ENCODE results near the gene GRK3. TPM values are rescaled to one million over a fixed set of nuclear protein-coding genes. Genes with fewer than 3 reads are reported as not detected.

The GRK3 gene
- total and polyA plus RNA-seq, 5 experiments from 2014 or later, result 0.19 to 8.8 (median 0.77) TPM

GRCh38 chr22:25663654-25664053 is 99.2 kb downstream of the GRK3 start:
- no peak overlapping the region for H3K27ac Mint-ChIP-seq
- peaks cover 0 to 15% (median 8%) of the 10 kb centered on the region in 3 donors for H3K36me3 Mint-ChIP-seq
- DNase-seq, result no peak
- ATAC-seq, result no peak
- no peaks in the 10 kb centered on the region for H3K27me3 Mint-ChIP-seq
- peaks cover 0 to 14% (median under 1%) of the 10 kb centered on the region in 4 donors for H3K4me1 Mint-ChIP-seq
- POLR2A ChIA-PET, result no interaction called here
- H3K4me3 Mint-ChIP-seq, result no peak overlapping the region
- no peaks in the 10 kb centered on the region for H3K9me3 Mint-ChIP-seq

- POLR2A ChIA-PET, result no interaction called here
- ATAC-seq, result no peak
- Mint-ChIP-seq H3K27ac (no peak overlapping the region), H3K27me3 (no peaks in the 10 kb centered on the region), H3K4me3 (no peak overlapping the region), H3K36me3 (peaks cover 0 to 16% (median 8%) of the 10 kb centered on the region in 3 donors), H3K4me1 (peaks cover 0 to 9% (median 0%) of the 10 kb centered on the region in 4 donors), H3K9me3 (no peaks in the 10 kb centered on the region)
- no peak for DNase-seq
These were observed 101.8 kb downstream of the GRK3 start for GRCh38 chr22:25666308-25666707.

- H3K9me3 Mint-ChIP-seq, result no peaks in the 10 kb centered on the region
- POLR2A ChIA-PET, result no interaction called here
- no peaks in the 10 kb centered on the region for H3K27me3 Mint-ChIP-seq
- H3K36me3 Mint-ChIP-seq, result peaks cover 0 to 14% (median 8%) of the 10 kb centered on the region in 3 donors
- ATAC-seq (no peak), DNase-seq (no peak)
- no peak overlapping the region for H3K4me3 Mint-ChIP-seq
- H3K27ac Mint-ChIP-seq, result no peak overlapping the region
- H3K4me1 Mint-ChIP-seq, result peaks cover 0 to 9% (median 0%) of the 10 kb centered on the region in 4 donors
These were observed 104.0 kb downstream of the GRK3 start for GRCh38 chr22:25668437-25668836.

GRCh38 chr22:25669253-25670069 is 105.0 kb downstream of the GRK3 start:
- ATAC-seq (no peak), DNase-seq (no peak)
- H3K9me3 Mint-ChIP-seq, result no peaks in the 10 kb centered on the region
- H3K27me3 Mint-ChIP-seq, result no peaks in the 10 kb centered on the region
- peaks cover 0 to 17% (median 8%) of the 10 kb centered on the region in 3 donors for H3K36me3 Mint-ChIP-seq
- no peak overlapping the region for H3K4me3 Mint-ChIP-seq
- peaks cover 0 to 9% (median 0%) of the 10 kb centered on the region in 4 donors for H3K4me1 Mint-ChIP-seq
- POLR2A ChIA-PET, result interaction anchor here (0.6 kb wide), 1 partner anchor 736 kb away, joined by 5 read pairs; no protein-coding TSS in a partner anchor
- no peak overlapping the region for H3K27ac Mint-ChIP-seq

GRCh38 chr22:25670070-25670461 is 105.6 kb downstream of the GRK3 start:
- Mint-ChIP-seq H3K9me3 (no peaks in the 10 kb centered on the region), H3K4me3 (no peak overlapping the region), H3K4me1 (peaks cover 0 to 9% (median 0%) of the 10 kb centered on the region in 4 donors), H3K36me3 (peaks cover 0 to 21% (median 6%) of the 10 kb centered on the region in 3 donors), H3K27ac (no peak overlapping the region), H3K27me3 (no peaks in the 10 kb centered on the region)
- POLR2A ChIA-PET, result no interaction called here
- DNase-seq (no peak), ATAC-seq (no peak)

- Mint-ChIP-seq H3K27ac (no peak overlapping the region), H3K4me3 (no peak overlapping the region), H3K9me3 (no peaks in the 10 kb centered on the region), H3K4me1 (peaks cover 0 to 2% (median 0%) of the 10 kb centered on the region in 4 donors), H3K36me3 (peaks cover 0 to 18% (median 11%) of the 10 kb centered on the region in 3 donors), H3K27me3 (no peaks in the 10 kb centered on the region)
- no peak for DNase-seq
- POLR2A ChIA-PET, result no interaction called here
- ATAC-seq, result no peak
These were observed 108.0 kb downstream of the GRK3 start for GRCh38 chr22:25672289-25673084.

- Mint-ChIP-seq H3K36me3 (peaks cover 0 to 7% (median 5%) of the 10 kb centered on the region in 3 donors), H3K4me1 (peaks cover 0 to 2% (median 0%) of the 10 kb centered on the region in 4 donors), H3K9me3 (no peaks in the 10 kb centered on the region), H3K4me3 (no peak overlapping the region), H3K27me3 (no peaks in the 10 kb centered on the region), H3K27ac (no peak overlapping the region)
- POLR2A ChIA-PET, result no interaction called here
- ATAC-seq, result no peak
- DNase-seq, result no peak
These were observed 109.2 kb downstream of the GRK3 start for GRCh38 chr22:25673713-25674112.

GRCh38 chr22:25677631-25678030 is 113.2 kb downstream of the GRK3 start:
- peaks cover 0 to 10% (median 5%) of the 10 kb centered on the region in 3 donors for H3K36me3 Mint-ChIP-seq
- H3K27ac Mint-ChIP-seq, result no peak overlapping the region
- ATAC-seq, result no peak
- no peaks in the 10 kb centered on the region for H3K27me3 Mint-ChIP-seq
- POLR2A ChIA-PET, result no interaction called here
- H3K9me3 Mint-ChIP-seq, result no peaks in the 10 kb centered on the region
- peaks cover 0 to 3% (median 0%) of the 10 kb centered on the region in 4 donors for H3K4me1 Mint-ChIP-seq
- H3K4me3 Mint-ChIP-seq, result no peak overlapping the region
- no peak for DNase-seq

- no peaks in the 10 kb centered on the region for H3K27me3 Mint-ChIP-seq
- H3K4me1 Mint-ChIP-seq, result peaks cover 0 to 3% (median 0%) of the 10 kb centered on the region in 4 donors
- H3K9me3 Mint-ChIP-seq, result no peaks in the 10 kb centered on the region
- no peak overlapping the region for H3K27ac Mint-ChIP-seq
- DNase-seq (no peak), ATAC-seq (no peak)
- POLR2A ChIA-PET, result no interaction called here
- H3K36me3 Mint-ChIP-seq, result peaks cover 0 to 5% (median 4%) of the 10 kb centered on the region in 3 donors
- no peak overlapping the region for H3K4me3 Mint-ChIP-seq
These were observed 115.6 kb downstream of the GRK3 start for GRCh38 chr22:25680051-25680450.

- Mint-ChIP-seq H3K27me3 (no peaks in the 10 kb centered on the region), H3K36me3 (peaks cover 0 to 5% (median 0%) of the 10 kb centered on the region in 3 donors), H3K9me3 (no peaks in the 10 kb centered on the region), H3K4me3 (no peak overlapping the region), H3K27ac (no peak overlapping the region), H3K4me1 (peaks cover 0 to 3% (median 0%) of the 10 kb centered on the region in 4 donors)
- ATAC-seq (no peak), DNase-seq (no peak)
- POLR2A ChIA-PET, result no interaction called here
These were observed 116.5 kb downstream of the GRK3 start for GRCh38 chr22:25680956-25681355.

GRCh38 chr22:25682109-25682508 is 117.6 kb downstream of the GRK3 start:
- no peaks in the 10 kb centered on the region for H3K27me3 Mint-ChIP-seq
- H3K27ac Mint-ChIP-seq, result no peak overlapping the region
- no peak for ATAC-seq
- POLR2A ChIA-PET, result no interaction called here
- H3K9me3 Mint-ChIP-seq, result no peaks in the 10 kb centered on the region
- no peak overlapping the region for H3K4me3 Mint-ChIP-seq
- H3K4me1 Mint-ChIP-seq, result peaks cover 0 to 3% (median 0%) of the 10 kb centered on the region in 4 donors
- H3K36me3 Mint-ChIP-seq, result peaks cover 0 to 5% (median 0%) of the 10 kb centered on the region in 3 donors
- DNase-seq, result no peak

- DNase-seq, result no peak
- no peaks in the 10 kb centered on the region for H3K4me1 Mint-ChIP-seq
- POLR2A ChIA-PET, result interaction anchor here (0.7 kb wide), 1 partner anchor 626 kb away, joined by 3 read pairs; no protein-coding TSS in a partner anchor
- H3K4me3 Mint-ChIP-seq, result no peak overlapping the region
- ATAC-seq, result no peak
- H3K27me3 Mint-ChIP-seq, result no peaks in the 10 kb centered on the region
- peaks cover 0 to 20% (median 5%) of the 10 kb centered on the region in 3 donors for H3K36me3 Mint-ChIP-seq
- H3K27ac Mint-ChIP-seq, result no peak overlapping the region
- no peaks in the 10 kb centered on the region for H3K9me3 Mint-ChIP-seq
These were observed 124.2 kb downstream of the GRK3 start for GRCh38 chr22:25688627-25689026.

GRCh38 chr22:25689631-25690030 is 125.2 kb downstream of the GRK3 start:
- no peak for ATAC-seq
- Mint-ChIP-seq H3K9me3 (no peaks in the 10 kb centered on the region), H3K4me3 (no peak overlapping the region), H3K27me3 (no peaks in the 10 kb centered on the region), H3K36me3 (peaks cover 0 to 23% (median 5%) of the 10 kb centered on the region in 3 donors), H3K4me1 (no peaks in the 10 kb centered on the region), H3K27ac (no peak overlapping the region)
- POLR2A ChIA-PET, result no interaction called here
- no peak for DNase-seq

All from naive thymus-derived CD8-positive, alpha-beta T cell (primary cell).